Adrenal gland (tissue), 19 donors: ENCODE measurements around the gene IL17RB. TPM values are rescaled to one million over a fixed set of nuclear protein-coding genes. Genes with fewer than 3 reads are reported as not detected.
A peak's percentile ranks its signal among the peaks of the same experiment; 100 is the strongest.

ENCODE experiments used
- DNase-seq, 7 donors: peaks; one replicate each; pipeline ENCODE4 v3.0.0-alpha.2; 2019 to 2020
- H3K27ac ChIP-seq, 5 donors: fragments of 200-600 bp; sonication (generic) in 4 of 5; 1 replicate in 3 of 5; 2 replicates in 2 of 5; pipeline versions ENCODE4 v1.5.1 to v1.8.0; 2016 to 2020; ENCODE audit warnings: mild to moderate bottlenecking in 1 of 5
- H3K27me3 ChIP-seq: fragments of 200-600 bp; 2 replicates; pipeline ENCODE4 v1.8.0; 2021
- H3K36me3 ChIP-seq, 2 donors: fragments of 200-600 bp; replicated peaks in 1 of 2; 1 replicate in 1 of 2; 2 replicates in 1 of 2; pipeline versions ENCODE4 v1.5.1 to v1.8.0; 2018 to 2022
- H3K4me1 ChIP-seq, 2 donors: fragments of 200-600 bp; replicated peaks in 1 of 2; 1 replicate in 1 of 2; 2 replicates in 1 of 2; pipeline versions ENCODE4 v1.5.1 to v1.8.0; 2018 to 2021
- H3K4me3 ChIP-seq, 4 donors: fragments of 200-600 bp; sonication (generic) in 3 of 4; one replicate each; pipeline ENCODE4 v1.5.1; 2016 to 2018
- H3K9me3 ChIP-seq, 3 donors: fragments of 200-600 bp; sonication (generic) in 1 of 3; replicated peaks in 1 of 3; 1 replicate in 2 of 3; 2 replicates in 1 of 3; pipeline versions ENCODE4 v1.5.1 to v1.8.0; 2016 to 2021
- POLR2A ChIP-seq, 2 donors: fragments of 450-650 bp; IDR thresholded peaks; one replicate each; pipeline ENCODE4 v1.6.1; 2017; ENCODE audit warnings: antibody characterized with exemption in 2 of 2, mild to moderate bottlenecking in 2 of 2, moderate library complexity in 1 of 2
- WGBS, 4 donors: extraction: QIAGEN DNeasy Blood & Tissue Kit in 2 of 4; methylation state at CpG; one replicate each; pipeline versions ENCODE4 v1.1.5 to v1.1.7; 2013 to 2017; 5-methylcytosine and 5-hydroxymethylcytosine counted together
- intact Hi-C, 2 donors: fragments of 100-400 bp; cut with DNase I; formaldehyde crosslinking; loops; one replicate each; pipeline versions ENCODE4 v1.14.1 to v1.15.0; 2022 to 2023
- long read RNA-seq, 10 donors: library from polyadenylated mRNA in 3 of 10; unstranded in 2 of 10; stranded (forward) in 1 of 10; transcript quantifications; one replicate each; pipeline ENCODE4 v2.0.0 and lab custom pipeline, GENCODE V29; 2021 to 2026
- polyA plus RNA-seq, 3 donors: library from polyadenylated mRNA; stranded (reverse); fragments of 200-250 nt in 2 of 3; fragments of 350-450 nt in 1 of 3; fragmentation: Illumina TruSeq in 1 of 3; extraction: RNeasy Lipid Tissue Mini Kit (QIAGEN cat#74804) in 1 of 3; gene quantifications; one replicate each; pipeline ENCODE4 v1.2.3, GENCODE V29; 2013 to 2014
- total RNA-seq, 9 donors: library from RNA; depleted of rRNA in 4 of 9; stranded (reverse); fragments of >200 nt in 4 of 9; fragments of 120-200 nt in 1 of 9; fragmentation: NEBNext Ultra II Directional in 1 of 9; extraction: Animal tissue kit (Norgen Biotek cat#: 25700) in 1 of 9; gene quantifications; one replicate each; pipeline versions ENCODE4 v1.1.0 to v1.2.4, GENCODE V29; 2013 to 2023
- TF ChIP-seq, protein P1 (sequence below), 6 experiments: fragments of 450-650 bp in 4 of 6; fragments of 200-600 bp in 2 of 6; sonication (generic) in 1 of 6; IDR thresholded peaks; 1 replicate in 5 of 6; 2 replicates in 1 of 6; pipeline versions ENCODE4 v1.5.1 to v1.8.0; 2016 to 2021; ENCODE audit warnings: antibody characterized with exemption in 6 of 6, mild to moderate bottlenecking in 2 of 6, moderate library complexity in 1 of 6
- donor health status: healthy with polysubstance abuse.
- donor health status: Bipolar disorder and iron deficiency.
- donor health status: DM: yes; HTN: yes; CAD: no.
- donor health status: DM: no; HTN: no; CAD: no.
- donor health status: DM: no; HTN: no; CAD: no.
- donor health status: DM: yes; HTN: yes; CAD: no.

Gene IL17RB, protein sequence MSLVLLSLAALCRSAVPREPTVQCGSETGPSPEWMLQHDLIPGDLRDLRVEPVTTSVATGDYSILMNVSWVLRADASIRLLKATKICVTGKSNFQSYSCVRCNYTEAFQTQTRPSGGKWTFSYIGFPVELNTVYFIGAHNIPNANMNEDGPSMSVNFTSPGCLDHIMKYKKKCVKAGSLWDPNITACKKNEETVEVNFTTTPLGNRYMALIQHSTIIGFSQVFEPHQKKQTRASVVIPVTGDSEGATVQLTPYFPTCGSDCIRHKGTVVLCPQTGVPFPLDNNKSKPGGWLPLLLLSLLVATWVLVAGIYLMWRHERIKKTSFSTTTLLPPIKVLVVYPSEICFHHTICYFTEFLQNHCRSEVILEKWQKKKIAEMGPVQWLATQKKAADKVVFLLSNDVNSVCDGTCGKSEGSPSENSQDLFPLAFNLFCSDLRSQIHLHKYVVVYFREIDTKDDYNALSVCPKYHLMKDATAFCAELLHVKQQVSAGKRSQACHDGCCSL
- total RNA-seq (10 to 100 TPM in 1 of 9 donors, 1 to 10 TPM in 5, under 1 TPM in 3; 0.35 to 12.0 (median 1.6) TPM), polyA plus RNA-seq (1 to 10 TPM in 2 of 3 donors, under 1 TPM in 1; 0.70 to 7.0 (median 4.9) TPM)
- long read RNA-seq, donor 1 = 0 reads
- long read RNA-seq, donor 2 = 0 reads
- long read RNA-seq, donor 3, partial matches to known transcripts = 366 of 366 reads
- long read RNA-seq, donor 3, other reads (novel, unspliced or antisense) = 0 of 366 reads
- long read RNA-seq, donor 4 = 0 reads
- long read RNA-seq, donor 5, partial matches to known transcripts = 0 of 5 reads
- long read RNA-seq, donor 5, other reads (novel, unspliced or antisense) = 3 of 5 reads
- long read RNA-seq, donor 6 = 0 reads
- long read RNA-seq, donor 7 = 0 reads
- long read RNA-seq, donor 8, partial matches to known transcripts = 0 of 5 reads
- long read RNA-seq, donor 8, other reads (novel, unspliced or antisense) = 5 of 5 reads
- long read RNA-seq, donor 9 = 0 reads
- long read RNA-seq, donor 10 = 0 reads

DNA sequence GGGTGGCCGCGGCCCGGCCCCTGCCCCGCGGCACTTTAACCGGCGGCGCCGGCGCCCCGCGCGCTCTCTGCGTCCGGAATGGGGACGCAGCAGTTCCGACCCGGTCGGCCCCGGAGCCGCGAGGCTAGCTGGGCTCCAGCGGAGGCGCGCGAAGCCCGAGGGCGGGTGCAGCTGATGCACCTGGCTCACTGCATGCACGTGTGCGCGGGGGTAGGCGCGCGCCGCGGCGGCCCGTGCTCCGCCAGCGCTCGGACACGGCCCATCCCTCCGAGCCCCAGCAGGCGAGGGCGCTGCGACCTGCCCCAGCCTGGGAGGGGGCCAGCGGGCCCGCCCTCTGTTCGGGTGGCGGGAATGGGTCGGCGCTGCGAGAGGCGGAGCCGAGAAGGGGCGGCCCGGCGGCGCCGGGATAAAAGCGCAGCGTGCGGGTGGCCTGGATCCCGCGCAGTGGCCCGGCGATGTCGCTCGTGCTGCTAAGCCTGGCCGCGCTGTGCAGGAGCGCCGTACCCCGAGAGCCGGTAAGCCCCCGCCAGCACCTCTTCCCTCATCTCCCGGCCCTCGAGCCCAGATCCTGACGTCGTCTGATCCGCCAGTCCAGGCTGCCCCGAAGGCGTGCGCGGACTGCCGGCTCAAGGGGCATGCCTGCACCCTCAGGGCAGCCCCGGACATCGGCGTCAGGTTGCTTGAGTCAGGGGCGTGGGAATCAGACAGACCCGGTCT lies at the start of gene IL17RB, which contains the start of gene CHDH:
IL17RB (plus strand) TSS at position 435 of the 717 bp plus-strand sequence; CDS start at position 456, 21 bp downstream.
CHDH (minus strand) TSS at position 286 of the 717 bp plus-strand sequence. CDS start 22,411 bp downstream, outside the sequence.
- H3K9me3 ChIP-seq = no peaks in the 10 kb centered on the region
- H3K4me3 ChIP-seq = peak within 1 kb of the TSS; percentile 20 to 90 (median 38)
- peak within 1 kb of the TSS in 3 of 5 donors; percentile 69 to 78 (median 73) for H3K27ac ChIP-seq
- peaks cover 7 to 13% of the 10 kb centered on the region in 2 donors for H3K4me1 ChIP-seq
- WGBS, 4 donors = 2 to 11% (median 4%) methylated on average over 22 to 91 of the region's 91 CpGs
- DNase-seq = peak; percentile 56 to 74 (median 66)
- intact Hi-C loops = no loop called here
- TF ChIP-seq, protein P1, sequence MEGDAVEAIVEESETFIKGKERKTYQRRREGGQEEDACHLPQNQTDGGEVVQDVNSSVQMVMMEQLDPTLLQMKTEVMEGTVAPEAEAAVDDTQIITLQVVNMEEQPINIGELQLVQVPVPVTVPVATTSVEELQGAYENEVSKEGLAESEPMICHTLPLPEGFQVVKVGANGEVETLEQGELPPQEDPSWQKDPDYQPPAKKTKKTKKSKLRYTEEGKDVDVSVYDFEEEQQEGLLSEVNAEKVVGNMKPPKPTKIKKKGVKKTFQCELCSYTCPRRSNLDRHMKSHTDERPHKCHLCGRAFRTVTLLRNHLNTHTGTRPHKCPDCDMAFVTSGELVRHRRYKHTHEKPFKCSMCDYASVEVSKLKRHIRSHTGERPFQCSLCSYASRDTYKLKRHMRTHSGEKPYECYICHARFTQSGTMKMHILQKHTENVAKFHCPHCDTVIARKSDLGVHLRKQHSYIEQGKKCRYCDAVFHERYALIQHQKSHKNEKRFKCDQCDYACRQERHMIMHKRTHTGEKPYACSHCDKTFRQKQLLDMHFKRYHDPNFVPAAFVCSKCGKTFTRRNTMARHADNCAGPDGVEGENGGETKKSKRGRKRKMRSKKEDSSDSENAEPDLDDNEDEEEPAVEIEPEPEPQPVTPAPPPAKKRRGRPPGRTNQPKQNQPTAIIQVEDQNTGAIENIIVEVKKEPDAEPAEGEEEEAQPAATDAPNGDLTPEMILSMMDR (IDR thresholded peaks at IDR 0.05) = no peak
- peak in 1 of 2 donors; percentile 53 for TF ChIP-seq POLR2A (IDR thresholded peaks at IDR 0.05)
- no peaks in the 10 kb centered on the region for H3K36me3 ChIP-seq
- H3K27me3 ChIP-seq = no peaks in the 10 kb centered on the region

DNA sequence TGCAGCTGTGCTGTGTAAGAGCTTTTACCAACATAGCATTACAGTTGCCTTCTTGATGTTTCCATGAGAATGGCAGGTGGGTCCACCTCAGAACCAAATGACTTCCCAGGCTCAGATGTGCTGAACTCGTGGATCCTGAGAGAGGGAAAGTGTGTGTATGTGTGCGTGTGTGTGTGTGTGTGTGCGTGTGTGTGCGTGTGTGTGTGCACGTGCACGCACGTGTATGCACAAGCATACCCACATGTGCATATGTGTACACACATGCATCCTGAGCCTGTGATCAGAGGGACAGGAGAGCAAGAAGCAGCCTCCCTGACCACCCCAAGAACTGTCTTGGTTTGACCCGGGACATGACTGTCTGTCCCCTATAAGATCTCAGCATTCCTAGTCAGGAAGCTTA lies 48.2 kb upstream of the IL17RB start:
- Histone ChIP-seq H3K27ac (no peak overlapping the region), H3K4me1 (peaks cover 0 to 11% of the 10 kb centered on the region in 2 donors), H3K36me3 (peaks cover 0 to 9% of the 10 kb centered on the region in 2 donors), H3K4me3 (no peak overlapping the region), H3K27me3 (no peaks in the 10 kb centered on the region), H3K9me3 (no peaks in the 10 kb centered on the region)
- intact Hi-C loops = no loop called here
- no peak for DNase-seq
- 86 to 96% (median 90%) methylated on average over 8 of the region's 8 CpGs for WGBS, 4 donors
- TF ChIP-seq, protein P1 (IDR thresholded peaks at IDR 0.05) = no peak
- TF ChIP-seq POLR2A (IDR thresholded peaks at IDR 0.05) = no peak

DNA sequence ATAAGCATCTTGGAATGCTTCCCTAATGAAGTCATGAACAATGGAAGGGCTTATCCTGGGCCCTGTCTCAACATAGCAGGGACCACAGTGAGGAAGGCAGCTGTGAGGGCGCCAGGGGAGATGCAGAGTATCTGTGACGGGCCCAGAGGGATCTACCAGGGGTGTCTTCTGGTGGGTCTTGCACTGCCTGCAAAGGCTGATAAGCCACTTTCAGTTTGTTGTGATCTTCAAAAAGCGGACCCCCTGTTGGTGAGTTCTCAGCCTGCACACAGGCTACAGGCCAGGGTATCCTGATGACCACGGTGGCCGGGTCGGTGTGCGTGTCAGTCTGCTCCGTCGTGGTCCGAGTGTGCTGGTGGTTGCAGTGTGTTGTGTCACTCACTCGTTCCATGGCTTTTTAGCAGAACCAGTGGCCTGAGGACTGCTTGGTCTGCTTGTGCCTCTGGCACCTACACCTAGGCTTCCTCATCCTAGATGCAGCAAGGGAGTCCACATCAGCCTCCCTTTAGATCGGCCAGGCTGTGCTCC lies 47.0 kb upstream of the IL17RB start:
- Histone ChIP-seq H3K27ac (no peak overlapping the region), H3K27me3 (no peaks in the 10 kb centered on the region), H3K4me3 (no peak overlapping the region), H3K9me3 (no peaks in the 10 kb centered on the region), H3K4me1 (peaks cover 0 to 11% of the 10 kb centered on the region in 2 donors), H3K36me3 (peaks cover 0 to 9% of the 10 kb centered on the region in 2 donors)
- DNase-seq = no peak
- 91 to 97% (median 96%) methylated on average over 5 to 12 of the region's 12 CpGs for WGBS, 4 donors
- TF ChIP-seq, protein P1 (IDR thresholded peaks at IDR 0.05) = no peak
- TF ChIP-seq POLR2A (IDR thresholded peaks at IDR 0.05) = no peak
- intact Hi-C loops = no loop called here
